HepG2 (cell line): ENCODE data around the gene PSMB4. TPM values are rescaled to one million over a fixed set of nuclear protein-coding genes. Genes with fewer than 3 reads are reported as not detected.

ENCODE experiments used
- ATAC-seq: fragments of 200-7000 bp; cut with Tn5 transposase; 3 replicates; pipeline ENCODE4 v1.9.1; 2020; ENCODE audit warnings: mild to moderate bottlenecking, moderate library complexity
- BruUV-seq: library from RNA; stranded (reverse); fragments of 400-500 nt; replicated peaks from 2 replicates; lab custom pipeline; 2021; lab: Mats Ljungman, UMichigan
- CTCF ChIA-PET: fragments of 300-600 bp; formaldehyde crosslinking; extraction: SDS; loops from one replicate; lab custom pipeline; 2021; ENCODE audit warnings: low total read pairs, inconsistent platforms, low intra/inter-chr PET ratio; lab: Yijun Ruan, JAX
- POLR2A ChIA-PET: fragments of 350-600 bp; sonication (Branson Sonifier 250); formaldehyde crosslinking; loops from one replicate; lab custom pipeline; 2020; ENCODE audit warnings: antibody characterized with exemption, inconsistent platforms; lab: Yijun Ruan, JAX
- DNase-seq: peaks from one replicate; pipeline ENCODE4 v3.0.0-alpha.2; 2015; ENCODE audit warnings: low spot score
- FAIRE-seq: peaks from 3 replicates; lab custom pipeline; 2011; peaks lifted over from hg19 to GRCh38; lab: Jason Lieb, UNC
- H2AFZ ChIP-seq: one replicate; pipeline ENCODE4 v1.6.1; 2011; ENCODE audit warnings: low read length, inconsistent platforms
- H3K27ac ChIP-seq: fragments of 300-600 bp; 3 replicates; pipeline ENCODE4 v1.8.0; 2011; ENCODE audit warnings: mixed run types, mild to moderate bottlenecking, mixed read lengths, low read length, inconsistent platforms; ENCODE audit not compliant: insufficient read depth; ENCODE audit errors: extremely low read length
- H3K27me3 ChIP-seq, 2 experiments: fragments of 200-600 bp in 1 of 2; 2 replicates in 1 of 2; 3 replicates in 1 of 2; pipeline versions ENCODE4 v1.6.0 to v1.8.0; 2011; ENCODE audit warnings: low read length in 2 of 2, mild to moderate bottlenecking in 2 of 2, moderate library complexity in 2 of 2, inconsistent platforms in 1 of 2; ENCODE audit not compliant: insufficient read depth in 2 of 2, control insufficient read depth in 1 of 2
- H3K36me3 ChIP-seq, 2 experiments: fragments of 200-600 bp in 1 of 2; replicated peaks in 1 of 2; 2 replicates in 1 of 2; 3 replicates in 1 of 2; pipeline versions ENCODE4 v1.5.1 to v1.8.0; 2011; ENCODE audit warnings: low read length in 2 of 2, inconsistent platforms in 1 of 2; ENCODE audit not compliant: insufficient read depth in 2 of 2, control insufficient read depth in 1 of 2
- H3K4me1 ChIP-seq: 2 replicates; pipeline ENCODE4 v1.5.1; 2012; ENCODE audit warnings: low read length, inconsistent platforms; ENCODE audit not compliant: insufficient read depth
- H3K4me2 ChIP-seq: 2 replicates; pipeline ENCODE4 v1.6.0; 2011; ENCODE audit warnings: low read depth, low read length, inconsistent platforms
- H3K4me3 ChIP-seq, 3 experiments: fragments of 200-600 bp in 1 of 3; sonication (generic), shearing (Covaris generic) in 1 of 3; replicated peaks in 1 of 3; 2 replicates each; pipeline ENCODE4 v1.5.1; 2011 to 2016; ENCODE audit warnings: low read length in 3 of 3, inconsistent platforms in 2 of 3, low read depth in 2 of 3, mild to moderate bottlenecking in 2 of 3, control low read depth in 1 of 3, mixed read lengths in 1 of 3; ENCODE audit not compliant: insufficient read depth in 1 of 3
- H3K79me2 ChIP-seq: one replicate; pipeline ENCODE4 v1.6.1; 2011; ENCODE audit warnings: low read length, inconsistent platforms; ENCODE audit not compliant: insufficient read depth
- H3K9ac ChIP-seq: 2 replicates; pipeline ENCODE4 v1.6.0; 2011; ENCODE audit warnings: mild to moderate bottlenecking, low read depth, low read length, inconsistent platforms; ENCODE audit not compliant: insufficient read depth
- H3K9me3 ChIP-seq: 2 replicates; pipeline ENCODE4 v1.5.1; 2012; ENCODE audit warnings: mild to moderate bottlenecking, low read length
- H4K20me1 ChIP-seq: 2 replicates; pipeline ENCODE4 v1.6.0; 2011; ENCODE audit warnings: inconsistent platforms, mild to moderate bottlenecking, low read length, moderate library complexity; ENCODE audit not compliant: insufficient read depth
- ATF1 ChIP-seq: IDR thresholded peaks from 2 replicates; pipeline ENCODE4 v1.6.1; 2016; ENCODE audit warnings: mild to moderate bottlenecking, control low read depth
- CCDC6 ChIP-seq: sonication (generic); formaldehyde crosslinking; IDR thresholded peaks from 2 replicates; pipeline ENCODE4 v1.8.1; 2022; ENCODE audit warnings: mild to moderate bottlenecking, missing genetic modification reagents, moderate library complexity
- CREM ChIP-seq, 2 experiments: sonication (generic) in 1 of 2; formaldehyde crosslinking in 1 of 2; IDR thresholded peaks; 2 replicates each; pipeline versions ENCODE4 v1.4.0 to v1.6.1; 2016 to 2020; ENCODE audit warnings: antibody characterized with exemption in 1 of 2, mild to moderate bottlenecking in 1 of 2, missing genetic modification reagents in 1 of 2
- IRF9 ChIP-seq: sonication (generic); formaldehyde crosslinking; IDR thresholded peaks from 2 replicates; pipeline ENCODE4 v1.8.0; 2022; ENCODE audit warnings: missing genetic modification reagents, mild to moderate bottlenecking, borderline replicate concordance
- NPAS2 ChIP-seq: sonication (generic); formaldehyde crosslinking; IDR thresholded peaks from 2 replicates; pipeline ENCODE4 v1.8.0; 2022; ENCODE audit warnings: mild to moderate bottlenecking, missing genetic modification reagents, borderline replicate concordance
- PAF1 ChIP-seq: IDR thresholded peaks from 2 replicates; pipeline ENCODE4 v1.6.1; 2016; ENCODE audit warnings: missing genetic modification reagents, missing compliant biosample characterization
- PCBP1 ChIP-seq: fragments of 200-400 bp; formaldehyde crosslinking; IDR thresholded peaks from 2 replicates; pipeline ENCODE4 v1.6.1; 2017; ENCODE audit warnings: mild to moderate bottlenecking, low read depth, low read length, borderline replicate concordance
- POGK ChIP-seq: sonication (generic); formaldehyde crosslinking; conservative IDR thresholded peaks from 2 replicates; pipeline ENCODE4 v1.8.0; 2022; ENCODE audit warnings: mild to moderate bottlenecking, moderate library complexity, missing genetic modification reagents
- TGIF2 ChIP-seq: IDR thresholded peaks from 2 replicates; pipeline ENCODE4 v1.6.1; 2016; ENCODE audit warnings: control low read depth, missing compliant biosample characterization
- ZNF609 ChIP-seq: sonication (generic); formaldehyde crosslinking; IDR thresholded peaks from 2 replicates; pipeline ENCODE4 v1.4.0; 2020; ENCODE audit warnings: mild to moderate bottlenecking, missing genetic modification reagents, borderline replicate concordance
- ZSCAN21 ChIP-seq: sonication (generic); formaldehyde crosslinking; IDR thresholded peaks from 2 replicates; pipeline ENCODE4 v1.8.0; 2022; ENCODE audit warnings: mild to moderate bottlenecking, missing genetic modification reagents, moderate library complexity, borderline replicate concordance
- WGBS: methylation state at CpG from one replicate; pipeline ENCODE4 v1.1.6; 2017; ENCODE audit warnings: low lambda C conversion rate; 5-methylcytosine and 5-hydroxymethylcytosine counted together
- in situ Hi-C: cut with HindIII; loops from 2 replicates; pipeline ENCODE4 v1.10.0; 2017; ENCODE audit warnings: low pct_unique_long_range_greater_than_20kb; ENCODE audit not compliant: extremely low pct_ligation_motif_present
- intact Hi-C: fragments of 100-400 bp; cut with micrococcal nuclease; formaldehyde crosslinking; loops from one replicate; pipeline ENCODE4 v1.10.0; 2022; ENCODE audit not compliant: unreplicated experiment
- polyA plus RNA-seq, 8 experiments: library from polyadenylated mRNA; depleted of rRNA in 3 of 8; stranded (reverse) in 7 of 8; unstranded in 1 of 8; fragments of >200 nt; fragmentation: Illumina TruSeq in 4 of 8; extraction: Trizol in 4 of 8; gene quantifications; 2 replicates each; pipeline versions ENCODE4 v1.2.1 to v1.2.3, GENCODE V29; 2011 to 2016; ENCODE audit warnings: low read depth in 4 of 8, missing spikeins in 1 of 8, mixed read lengths in 1 of 8; ENCODE audit not compliant: insufficient read depth in 1 of 8
- total RNA-seq, 5 experiments: library from RNA; depleted of rRNA; stranded (reverse); fragments of >200 nt; fragmentation: Illumina TruSeq; extraction: Trizol; gene quantifications; 2 replicates each; pipeline ENCODE4 v1.2.3, GENCODE V29; 2016; ENCODE audit warnings: low read depth in 1 of 5

The PSMB4 gene
- total and polyA plus RNA-seq, 2 of the 13 experiments (the other 11 are each of a cell fraction or from before 2014, with no cell fraction given), result 336 to 383 TPM

- no peak for TF ChIP-seq POGK
- TF ChIP-seq, all 625 proteins: peak for 0
Measured at GRCh38 chr1:151384584-151384983, 14.8 kb upstream of the PSMB4 start (continued).

GRCh38 chr1:151386002-151386401 lies 13.4 kb upstream of the PSMB4 start:
- Histone ChIP-seq H3K4me1 (peaks cover 4% of the 10 kb centered on the region; the same call in 1 of the 2 replicates), H3K4me2 (no peak overlapping the region), H3K9me3 (no peaks in the 10 kb centered on the region), H3K27ac (no peak overlapping the region), H3K9ac (no peak overlapping the region), H3K27me3 (peaks cover 2 to 5% of the 10 kb centered on the region in 2 experiments; a peak in 1 of 5 replicates), H4K20me1 (no peaks in the 10 kb centered on the region), H3K79me2 (no peaks in the 10 kb centered on the region), H3K4me3 (no peak overlapping the region), H3K36me3 (no peaks in the 10 kb centered on the region), H2AFZ (no peak overlapping the region)
- intact Hi-C loops, result no loop called here
- POLR2A ChIA-PET, result interaction anchor here (2.3 kb wide), 1 partner anchor 13 kb away, joined by 8 read pairs; the partner anchor contains the start of gene SELENBP1
- DNase-seq, result no peak
- CTCF ChIA-PET, result no interaction called here
- no TSS peak for BruUV-seq
- no peak for FAIRE-seq
- in situ Hi-C loops, result no loop called here
- no peak for TF ChIP-seq PAF1 (CRISPR knock-in tag)
- no peak for TF ChIP-seq ZNF609 (CRISPR knock-in tag)
- no peak for TF ChIP-seq TGIF2 (CRISPR knock-in tag)
- no peak for TF ChIP-seq IRF9 (CRISPR knock-in tag)
- TF ChIP-seq CCDC6 (CRISPR knock-in tag), result no peak
- no peak for TF ChIP-seq ZSCAN21 (CRISPR knock-in tag)
- no peak for TF ChIP-seq CREM (IDR thresholded peaks at IDR 0.05)
- TF ChIP-seq CREM (CRISPR knock-in tag; IDR thresholded peaks at IDR 0.05), result no peak
- TF ChIP-seq ATF1 (CRISPR knock-in tag), result no peak
- no peak for TF ChIP-seq PCBP1
- no peak for TF ChIP-seq NPAS2 (CRISPR knock-in tag)
- ATAC-seq, result no peak
- 33% methylated on average over 2 of the region's 2 CpGs for WGBS
